Gastroesophageal sphincter (tissue), 4 donors: ENCODE measurements around the gene ELF2. TPM values are rescaled to one million over a fixed set of nuclear protein-coding genes. Genes with fewer than 3 reads are reported as not detected.
A peak's percentile ranks its signal among the peaks of the same experiment; 100 is the strongest.

ENCODE experiments used
- ATAC-seq: fragments of 150-250 bp; one replicate; pipeline ENCODE4 v1.9.1; 2016; ENCODE audit warnings: mild to moderate bottlenecking, moderate library complexity
- H3K27ac ChIP-seq, 4 donors: fragments of 200-600 bp; sonication (generic) in 3 of 4; 1 replicate in 3 of 4; 2 replicates in 1 of 4; pipeline ENCODE4 v1.5.1; 2016 to 2019
- H3K27me3 ChIP-seq: fragments of 200-600 bp; sonication (generic); one replicate; pipeline ENCODE4 v1.5.1; 2019
- H3K36me3 ChIP-seq, 2 donors: fragments of 200-600 bp; sonication (generic); one replicate each; pipeline ENCODE4 v1.5.1; 2019; ENCODE audit warnings: control low read depth in 1 of 2
- H3K4me1 ChIP-seq, 3 donors: fragments of 200-600 bp; sonication (generic); 1 replicate in 2 of 3; 2 replicates in 1 of 3; pipeline ENCODE4 v1.5.1; 2016 to 2019; ENCODE audit warnings: control low read depth in 2 of 3
- H3K4me3 ChIP-seq, 2 donors: fragments of 200-600 bp; sonication (generic); one replicate each; pipeline ENCODE4 v1.5.1; 2019; ENCODE audit warnings: mild to moderate bottlenecking in 1 of 2, moderate library complexity in 1 of 2
- H3K9me3 ChIP-seq, 3 donors: fragments of 200-600 bp; sonication (generic); one replicate each; pipeline ENCODE4 v1.5.1; 2017 to 2019; ENCODE audit warnings: control low read depth in 2 of 3
- EP300 ChIP-seq: sonication (generic); formaldehyde crosslinking; IDR thresholded peaks from one replicate; pipeline ENCODE4 v1.6.1; 2017; ENCODE audit warnings: antibody characterized with exemption, mild to moderate bottlenecking
- POLR2A ChIP-seq, 2 donors: fragments of 450-650 bp; IDR thresholded peaks; one replicate each; pipeline ENCODE4 v1.6.1; 2017; ENCODE audit warnings: antibody characterized with exemption in 2 of 2, mild to moderate bottlenecking in 2 of 2, moderate library complexity in 1 of 2
- POLR2AphosphoS5 ChIP-seq: sonication (generic); formaldehyde crosslinking; IDR thresholded peaks from one replicate; pipeline ENCODE4 v1.6.1; 2017; ENCODE audit warnings: antibody characterized with exemption
- WGBS, 2 donors: methylation state at CpG; one replicate each; pipeline ENCODE4 v1.1.5; 2018; ENCODE audit warnings: low coverage in 1 of 2; 5-methylcytosine and 5-hydroxymethylcytosine counted together
- total RNA-seq, 4 donors: library from RNA; depleted of rRNA; stranded (reverse); fragments of >200 nt; gene quantifications; one replicate each; pipeline ENCODE4 v1.1.0, GENCODE V29; 2016
- TF ChIP-seq, protein P1 (sequence below), 4 experiments: fragments of 200-600 bp in 2 of 4; fragments of 450-650 bp in 2 of 4; sonication (generic) in 1 of 4; IDR thresholded peaks; one replicate each; pipeline ENCODE4 v1.5.1; 2017 to 2019; ENCODE audit warnings: antibody characterized with exemption in 4 of 4, mild to moderate bottlenecking in 2 of 4, moderate library complexity in 2 of 4

ELF2 gene
- total RNA-seq, 4 donors from 2014 or later: 51.2 to 73.0 (median 60.0) TPM

GRCh38 chr4:139176302-139177048 is 543 bp downstream of the ELF2 start:
- no peaks in the 10 kb centered on the region for H3K36me3 ChIP-seq
- H3K9me3 ChIP-seq: no peaks in the 10 kb centered on the region
- no peaks in the 10 kb centered on the region for H3K27me3 ChIP-seq
- peaks cover 0 to 51% (median 12%) of the 10 kb centered on the region in 3 donors for H3K4me1 ChIP-seq
- no CpG with 5 or more reads among the region's 89 CpGs for WGBS, 2 donors
- peak; percentile 73 for ATAC-seq
- peak overlapping the region; percentile 82 to 97 for H3K4me3 ChIP-seq
- H3K27ac ChIP-seq: peak overlapping the region; percentile 97 to 100 (median 98)
- TF ChIP-seq EP300 (no peak), POLR2A (IDR thresholded peaks at IDR 0.05) (peak; percentile 59 to 72), POLR2AphosphoS5 (peak; percentile 92)
- TF ChIP-seq, protein P1, sequence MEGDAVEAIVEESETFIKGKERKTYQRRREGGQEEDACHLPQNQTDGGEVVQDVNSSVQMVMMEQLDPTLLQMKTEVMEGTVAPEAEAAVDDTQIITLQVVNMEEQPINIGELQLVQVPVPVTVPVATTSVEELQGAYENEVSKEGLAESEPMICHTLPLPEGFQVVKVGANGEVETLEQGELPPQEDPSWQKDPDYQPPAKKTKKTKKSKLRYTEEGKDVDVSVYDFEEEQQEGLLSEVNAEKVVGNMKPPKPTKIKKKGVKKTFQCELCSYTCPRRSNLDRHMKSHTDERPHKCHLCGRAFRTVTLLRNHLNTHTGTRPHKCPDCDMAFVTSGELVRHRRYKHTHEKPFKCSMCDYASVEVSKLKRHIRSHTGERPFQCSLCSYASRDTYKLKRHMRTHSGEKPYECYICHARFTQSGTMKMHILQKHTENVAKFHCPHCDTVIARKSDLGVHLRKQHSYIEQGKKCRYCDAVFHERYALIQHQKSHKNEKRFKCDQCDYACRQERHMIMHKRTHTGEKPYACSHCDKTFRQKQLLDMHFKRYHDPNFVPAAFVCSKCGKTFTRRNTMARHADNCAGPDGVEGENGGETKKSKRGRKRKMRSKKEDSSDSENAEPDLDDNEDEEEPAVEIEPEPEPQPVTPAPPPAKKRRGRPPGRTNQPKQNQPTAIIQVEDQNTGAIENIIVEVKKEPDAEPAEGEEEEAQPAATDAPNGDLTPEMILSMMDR (IDR thresholded peaks at IDR 0.05): peak in 2 of 4 experiments; percentile 3 to 43

DNA sequence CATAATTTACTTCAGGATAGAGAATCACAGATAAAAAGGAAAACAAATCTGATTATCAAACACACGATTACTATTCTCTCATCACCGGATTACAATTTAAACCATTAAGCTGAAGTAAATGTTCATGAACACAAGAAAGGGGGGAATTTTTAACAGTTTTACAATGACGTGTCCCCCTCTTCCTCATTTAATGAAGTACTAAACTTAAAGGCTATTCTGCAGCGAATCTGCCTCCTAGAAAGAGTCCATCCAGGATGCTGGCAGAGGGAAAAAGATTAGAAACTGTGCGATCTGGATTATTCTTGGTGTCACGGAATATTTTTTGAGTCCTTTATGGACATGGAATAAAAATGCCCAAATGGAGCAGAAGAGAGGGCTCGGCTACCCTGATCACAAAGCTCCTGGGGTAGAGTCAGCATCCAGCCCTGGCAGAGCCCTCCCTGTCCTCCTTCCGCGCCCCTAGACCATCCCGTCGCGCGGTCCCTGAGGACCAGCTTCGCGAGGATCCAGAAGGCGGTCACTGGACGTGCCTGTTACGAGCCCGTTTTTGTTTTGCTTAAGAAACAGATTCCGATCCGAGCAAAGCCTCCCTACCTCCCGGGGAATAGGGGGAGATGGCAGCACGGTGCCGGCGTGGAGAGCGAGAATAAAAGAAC is 1.2 kb downstream of the ELF2 start:
- ATAC-seq: no peak
- TF ChIP-seq EP300: no peak
- no peak for TF ChIP-seq POLR2AphosphoS5
- TF ChIP-seq, protein P1 (IDR thresholded peaks at IDR 0.05): no peak
- TF ChIP-seq POLR2A (IDR thresholded peaks at IDR 0.05): no peak
- 4 to 7% methylated on average over 7 to 17 of the region's 26 CpGs for WGBS, 2 donors

DNA sequence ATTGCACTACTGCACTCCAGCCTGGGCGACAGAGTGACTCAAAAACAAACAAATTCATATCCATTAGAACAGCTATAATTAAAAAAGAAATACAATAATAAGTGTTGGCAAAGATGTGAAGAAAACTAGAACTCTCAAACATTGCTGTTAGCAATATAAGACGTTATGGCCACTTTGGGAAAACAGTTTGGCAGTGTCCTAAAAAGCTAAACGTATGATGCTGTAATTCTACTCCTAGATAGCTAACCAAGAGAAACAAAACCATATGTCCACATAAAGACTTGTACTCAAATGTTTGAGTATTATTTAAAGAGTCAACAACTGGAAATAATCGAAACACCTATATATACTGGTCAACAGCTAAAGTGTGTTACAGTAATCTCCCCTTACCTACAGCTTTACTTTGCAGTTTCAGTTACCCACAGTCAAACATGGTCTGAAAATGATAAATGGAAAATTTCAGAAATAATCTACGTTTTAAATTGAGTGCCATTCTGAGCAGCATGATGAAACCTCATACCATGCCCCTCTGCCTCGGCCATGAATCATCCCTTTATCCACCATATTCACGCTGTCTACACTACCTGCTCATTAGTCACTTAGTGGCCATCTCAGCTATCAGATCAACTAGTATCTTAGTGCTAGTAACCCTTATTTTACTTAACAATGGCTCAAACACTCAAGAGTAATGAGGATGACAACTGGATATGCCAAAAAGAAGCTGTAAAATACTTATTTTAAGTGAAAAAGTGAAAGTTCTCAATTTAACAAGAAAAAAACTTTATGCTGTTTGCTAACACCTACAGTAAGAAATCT is 4.9 kb downstream of the ELF2 start:
- peak overlapping the region in 2 of 4 donors; percentile 25 to 29 for H3K27ac ChIP-seq

More for the DNA sequence above, 1.2 kb downstream of the ELF2 start:
- Histone ChIP-seq H3K27ac (peak overlapping the region; percentile 97 to 100 (median 98)), H3K36me3 (no peaks in the 10 kb centered on the region), H3K4me1 (peaks cover 0 to 58% (median 15%) of the 10 kb centered on the region in 3 donors), H3K9me3 (no peaks in the 10 kb centered on the region), H3K4me3 (peak overlapping the region; percentile 82 to 97), H3K27me3 (no peaks in the 10 kb centered on the region)

DNA sequence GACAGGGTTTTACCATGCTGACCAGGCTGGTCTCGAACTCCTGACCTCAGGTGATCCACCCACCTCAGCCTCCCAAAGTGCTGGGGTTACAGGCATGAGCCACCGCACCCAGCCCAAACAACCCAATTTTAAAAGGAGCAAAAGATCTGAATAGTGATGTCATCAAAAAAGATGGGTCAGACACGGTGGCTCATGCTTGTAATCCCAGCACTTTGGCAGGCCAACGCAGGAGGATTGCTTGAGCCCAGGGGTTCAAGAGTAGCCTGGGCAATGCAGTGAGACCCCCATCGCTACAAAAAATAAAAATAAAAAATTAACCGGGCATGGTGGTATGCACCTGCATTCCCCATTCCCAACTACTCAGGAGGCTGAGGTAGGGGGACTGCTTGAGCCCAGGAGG is 6.1 kb downstream of the ELF2 start:
- WGBS, 2 donors: 88 to 100% methylated on average over 2 to 6 of the region's 6 CpGs
- ATAC-seq: no peak
- H3K27me3 ChIP-seq: no peaks in the 10 kb centered on the region
- H3K27ac ChIP-seq: peak overlapping the region in 1 of 4 donors; percentile 29
- no peak overlapping the region for H3K4me3 ChIP-seq
- no peaks in the 10 kb centered on the region for H3K36me3 ChIP-seq
- H3K4me1 ChIP-seq: peaks cover 0 to 82% (median 25%) of the 10 kb centered on the region in 3 donors
- TF ChIP-seq POLR2AphosphoS5 (no peak), EP300 (no peak), POLR2A (IDR thresholded peaks at IDR 0.05) (no peak)
- TF ChIP-seq, protein P1 (IDR thresholded peaks at IDR 0.05): no peak
- H3K9me3 ChIP-seq: no peaks in the 10 kb centered on the region

More for the DNA sequence above, 4.9 kb downstream of the ELF2 start:
- Histone ChIP-seq H3K27me3 (no peaks in the 10 kb centered on the region), H3K9me3 (no peaks in the 10 kb centered on the region), H3K4me3 (no peak overlapping the region), H3K4me1 (peaks cover 0 to 71% (median 24%) of the 10 kb centered on the region in 3 donors), H3K36me3 (no peaks in the 10 kb centered on the region)
- TF ChIP-seq EP300: no peak
- TF ChIP-seq POLR2A (IDR thresholded peaks at IDR 0.05): no peak
- TF ChIP-seq, protein P1 (IDR thresholded peaks at IDR 0.05): no peak
- TF ChIP-seq POLR2AphosphoS5: no peak
- 39 to 56% methylated on average over 7 of the region's 7 CpGs for WGBS, 2 donors
- no peak for ATAC-seq
